PC-9 (cell line): ENCODE data around the gene TMEM205. TPM values are rescaled to one million over a fixed set of nuclear protein-coding genes. Genes with fewer than 3 reads are reported as not detected.
"Not testable (repeated sequence)": the region's sequence is repeated elsewhere in the genome, so short reads cannot be mapped to it uniquely, and the experiment has no call there.

Experiments
- BruUV-seq: library from RNA; stranded (reverse); fragments of 400-500 nt; replicated peaks from 2 replicates; lab custom pipeline; 2021; lab: Mats Ljungman, UMichigan
- CTCF ChIA-PET: fragments of 300-600 bp; sonication (Branson Sonifier 250); formaldehyde crosslinking; loops from one replicate; lab custom pipeline; 2022; ENCODE audit warnings: antibody characterized with exemption; lab: Charles Lee
- POLR2A ChIA-PET: fragments of 300-600 bp; sonication (Branson Sonifier 250); formaldehyde crosslinking; loops from one replicate; lab custom pipeline; 2022; ENCODE audit warnings: antibody characterized with exemption; ENCODE audit not compliant: unreplicated experiment; lab: Charles Lee
- DNase-seq, 2 experiments: peaks; one replicate each; pipeline versions ENCODE4 v3.0.0 to v3.0.0-alpha.2; 2015 to 2022; ENCODE audit warnings: mixed read lengths in 1 of 2
- H2AFZ ChIP-seq: fragments of 200-600 bp; sonication (generic); 2 replicates; pipeline ENCODE4 v1.8.1; 2017; ENCODE audit warnings: antibody characterized with exemption
- H3F3A ChIP-seq: fragments of 200-600 bp; sonication (generic); 2 replicates; pipeline ENCODE4 v1.8.1; 2017; ENCODE audit warnings: antibody characterized with exemption, mild to moderate bottlenecking, low read depth; ENCODE audit not compliant: insufficient read depth
- H3K27ac ChIP-seq: fragments of 200-600 bp; sonication (generic); 2 replicates; pipeline ENCODE4 v1.6.1; 2016; ENCODE audit warnings: mixed run types
- H3K27me3 ChIP-seq: fragments of 200-600 bp; sonication (generic); 2 replicates; pipeline ENCODE4 v1.6.1; 2016; ENCODE audit warnings: low read depth, mixed run types; ENCODE audit not compliant: insufficient read depth
- H3K36me3 ChIP-seq: fragments of 200-600 bp; sonication (generic); 2 replicates; pipeline ENCODE4 v1.6.1; 2016; ENCODE audit warnings: low read depth, mixed run types
- H3K4me1 ChIP-seq: fragments of 200-600 bp; sonication (generic); replicated peaks from 2 replicates; pipeline ENCODE4 v1.6.1; 2016; ENCODE audit warnings: mixed run types; ENCODE audit not compliant: insufficient read depth
- H3K4me2 ChIP-seq: fragments of 200-600 bp; sonication (generic); 2 replicates; pipeline ENCODE4 v1.6.1; 2017; ENCODE audit warnings: mixed run types
- H3K4me3 ChIP-seq: fragments of 200-600 bp; sonication (generic); 2 replicates; pipeline ENCODE4 v1.6.1; 2016; ENCODE audit warnings: mixed run types
- H3K79me2 ChIP-seq: fragments of 200-600 bp; sonication (generic); 2 replicates; pipeline ENCODE4 v1.6.1; 2017; ENCODE audit warnings: low read depth, mixed run types
- H3K9me2 ChIP-seq: fragments of 200-600 bp; sonication (generic); 2 replicates; pipeline ENCODE4 v1.8.1; 2017; ENCODE audit warnings: mild to moderate bottlenecking; ENCODE audit not compliant: insufficient read depth
- H3K9me3 ChIP-seq: fragments of 200-600 bp; sonication (generic); 2 replicates; pipeline ENCODE4 v1.8.1; 2016; ENCODE audit warnings: low read depth; ENCODE audit not compliant: insufficient read depth
- H4K20me1 ChIP-seq: fragments of 200-600 bp; sonication (generic); 2 replicates; pipeline ENCODE4 v1.8.1; 2017; ENCODE audit not compliant: insufficient read depth
- CTCF ChIP-seq: fragments of 200-600 bp; sonication (generic); conservative IDR thresholded peaks from 2 replicates; pipeline ENCODE4 v1.6.1; 2017; ENCODE audit warnings: mixed run types, antibody characterized with exemption, mild to moderate bottlenecking, moderate library complexity
- EZH2 ChIP-seq: fragments of 200-600 bp; sonication (generic); IDR thresholded peaks from 2 replicates; pipeline ENCODE4 v1.8.0; 2017; ENCODE audit warnings: antibody characterized with exemption, low read depth
- intact Hi-C: fragments of 100-400 bp; cut with micrococcal nuclease; formaldehyde crosslinking; loops from one replicate; pipeline ENCODE4 v1.10.0; 2022; ENCODE audit not compliant: unreplicated experiment
- total RNA-seq: library from RNA; stranded (reverse); gene quantifications from 2 replicates; pipeline ENCODE4 v1.2.3, GENCODE V29; 2021

The TMEM205 gene
- total RNA-seq, 1 experiment from 2014 or later = 80.3 TPM

DNA sequence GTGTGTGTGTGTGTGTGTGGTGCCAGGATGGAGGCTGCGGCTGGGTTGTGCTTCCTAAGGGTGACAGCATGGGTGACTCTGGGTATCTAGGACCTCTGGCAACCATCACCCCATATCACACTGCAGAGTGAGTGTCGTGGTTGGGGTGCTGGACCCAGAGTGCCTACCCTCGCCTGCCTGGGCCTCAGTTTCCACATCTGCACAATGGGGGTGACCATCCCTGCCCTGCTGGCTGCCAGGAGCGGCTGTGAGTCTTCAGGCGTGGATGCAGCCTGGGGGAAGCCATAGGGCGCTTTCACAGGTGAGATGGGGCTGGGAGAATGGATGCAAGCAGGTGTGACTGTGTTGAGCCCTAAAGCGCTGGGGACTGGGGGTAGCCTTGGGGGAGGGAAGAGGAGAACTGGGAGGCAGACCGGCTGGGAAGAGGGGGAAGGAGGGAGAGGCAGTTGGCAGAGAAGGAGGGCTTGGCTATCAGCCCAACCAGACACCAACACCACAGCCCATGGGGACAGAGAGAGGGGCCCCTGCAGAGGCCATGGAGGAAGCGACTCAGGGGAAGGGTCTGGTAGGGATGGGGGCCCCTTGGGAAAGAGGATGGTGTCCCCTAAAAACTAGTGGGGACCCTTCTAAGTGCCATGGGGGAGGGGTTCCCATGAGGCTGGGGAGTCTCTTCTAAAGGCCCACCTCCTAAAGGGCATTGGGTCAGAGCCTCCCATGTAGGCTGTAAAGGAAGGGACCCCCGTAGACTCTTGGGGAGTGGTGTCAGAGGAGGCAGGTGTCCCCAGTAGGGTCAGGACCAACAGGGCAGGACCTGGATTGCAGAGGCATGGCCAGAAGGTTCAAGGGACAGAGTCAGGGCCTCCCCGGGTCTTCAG lies 10.8 kb upstream of the TMEM205 start:
- Histone ChIP-seq H4K20me1 (peaks cover 6% of the 10 kb centered on the region), H3K27me3 (no peaks in the 10 kb centered on the region), H3K9me2 (no peaks in the 10 kb centered on the region), H3K4me2 (peak overlapping the region; percentile 99; the same call in 1 of the 2 replicates), H3K79me2 (peaks cover 7% of the 10 kb centered on the region), H3F3A (peaks cover 30% of the 10 kb centered on the region; the same call in 1 of the 2 replicates), H3K9me3 (no peaks in the 10 kb centered on the region), H3K4me3 (no peak overlapping the region), H3K27ac (no peak overlapping the region), H2AFZ (no peak overlapping the region), H3K36me3 (no peaks in the 10 kb centered on the region), H3K4me1 (peaks cover 25% of the 10 kb centered on the region)
- DNase-seq = no peak
- no TSS peak for BruUV-seq
- ChIA-PET POLR2A (no interaction called here), CTCF (no interaction called here)
- intact Hi-C loops = no loop called here
- TF ChIP-seq EZH2 (no peak), CTCF (no peak)

DNA sequence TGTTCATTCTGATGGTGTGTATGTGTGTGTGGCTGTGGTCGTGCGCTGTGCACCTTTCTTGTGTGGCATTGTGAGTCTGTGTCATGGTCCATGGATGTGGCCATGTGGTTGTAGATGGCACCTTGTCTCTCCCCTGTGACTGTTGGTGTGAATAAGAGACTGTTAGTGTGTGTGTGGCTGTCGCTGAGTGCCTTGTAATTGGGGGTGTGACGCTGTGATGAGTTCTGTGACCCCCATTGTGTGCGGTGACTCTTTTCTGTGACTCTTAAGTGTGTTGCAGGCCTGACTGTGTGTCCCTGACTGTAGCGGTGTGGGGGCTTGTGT lies 10.0 kb upstream of the TMEM205 start:
- Histone ChIP-seq H3K4me3 (peak overlapping the region; percentile 74), H3K27me3 (no peaks in the 10 kb centered on the region), H3K4me2 (peak overlapping the region; percentile 99), H3K36me3 (no peaks in the 10 kb centered on the region), H3K79me2 (peaks cover 7% of the 10 kb centered on the region), H3K9me2 (no peaks in the 10 kb centered on the region), H4K20me1 (peaks cover 6% of the 10 kb centered on the region; the same call in 1 of the 2 replicates), H3F3A (peaks cover 30% of the 10 kb centered on the region; the same call in 1 of the 2 replicates), H2AFZ (no peak overlapping the region), H3K27ac (no peak overlapping the region), H3K9me3 (no peaks in the 10 kb centered on the region), H3K4me1 (peaks cover 25% of the 10 kb centered on the region)
- TSS peak; percentile 60 for BruUV-seq
- ChIA-PET CTCF (no interaction called here), POLR2A (no interaction called here)
- TF ChIP-seq EZH2 = no peak
- no peak for TF ChIP-seq CTCF
- intact Hi-C loops = no loop called here
- no peak for DNase-seq

- CTCF ChIA-PET = no interaction called here
- peak; percentile 79 to 90 for DNase-seq
- Histone ChIP-seq H3K27me3 (no peaks in the 10 kb centered on the region), H2AFZ (peak within 1 kb of the TSS; percentile 76; the same call in 1 of the 2 replicates), H3K79me2 (peaks cover 7% of the 10 kb centered on the region), H3K9me2 (no peaks in the 10 kb centered on the region), H3K9me3 (no peaks in the 10 kb centered on the region), H3K27ac (no peak within 1 kb of the TSS), H3K4me2 (peak within 1 kb of the TSS; percentile 99), H3K4me3 (peak within 1 kb of the TSS; percentile 74), H3K36me3 (no peaks in the 10 kb centered on the region), H3F3A (peaks cover 27% of the 10 kb centered on the region; the same call in 1 of the 2 replicates), H3K4me1 (peaks cover 25% of the 10 kb centered on the region), H4K20me1 (peaks cover 6% of the 10 kb centered on the region; the same call in 1 of the 2 replicates)
- intact Hi-C loops = loop anchor here (1.0 to 2.0 kb wide), 2 partner anchors 16 to 19 kb away; partner anchors contain the start of genes RAB3D and SWSAP1
- POLR2A ChIA-PET = no interaction called here
- BruUV-seq = no TSS peak
- TF ChIP-seq EZH2 = no peak
- no peak for TF ChIP-seq CTCF
Measured at GRCh38 chr19:11355160-11356073, 9.3 kb upstream of the TMEM205 start, which contains the start of gene PLPPR2. Gene PLPPR2, plus strand, starts transcription at chr19:11355432. Its CDS starts 2,242 bp downstream, at chr19:11357674.

- H3K4me2 ChIP-seq, H3K27me3 ChIP-seq, H3K27ac ChIP-seq, H3K9me3 ChIP-seq, H3K79me2 ChIP-seq, H3K9me2 ChIP-seq, CTCF ChIA-PET, DNase-seq, H4K20me1 ChIP-seq, BruUV-seq, H3K4me3 ChIP-seq, H3K36me3 ChIP-seq, H2AFZ ChIP-seq: not testable (repeated sequence)
- peaks cover 23% of the 10 kb centered on the region; the same call in 1 of the 2 replicates for H3F3A ChIP-seq
- POLR2A ChIA-PET = interaction anchor here (0.5 kb wide), 1 partner anchor 1148 kb away, joined by 3 read pairs; no protein-coding TSS in a partner anchor
- intact Hi-C loops = loop anchor here (2.0 kb wide), 1 partner anchor 21 kb away; the partner anchor contains the start of gene SWSAP1
- H3K4me1 ChIP-seq = peaks cover 15% of the 10 kb centered on the region
Measured at GRCh38 chr19:11354102-11354501, 8.0 kb upstream of the TMEM205 start.
